ENCODE measurements around the gene TP53AIP1. TPM values are rescaled to one million over a fixed set of nuclear protein-coding genes. Genes with fewer than 3 reads are reported as not detected.

Gene TP53AIP1
- polyA plus RNA-seq, 3 donors = 0.03 TPM; not detected in 2

DNA sequence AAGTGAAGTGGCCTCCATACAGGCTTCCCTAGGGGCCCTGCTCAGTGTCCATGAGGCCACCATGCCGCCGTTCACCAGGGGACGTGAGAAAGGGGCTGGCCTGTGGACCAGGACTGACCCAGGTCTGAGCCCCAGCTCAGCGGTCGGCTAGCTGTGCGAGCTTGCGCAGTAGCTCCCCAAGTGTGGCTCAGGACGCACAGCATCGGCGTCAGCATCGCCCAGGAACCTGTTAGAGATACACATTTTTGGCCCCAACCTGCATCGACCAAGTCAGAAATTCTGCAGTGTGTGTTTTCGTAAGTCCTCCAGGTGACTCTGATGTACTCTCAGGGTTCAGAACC, 429 bp downstream of the TP53AIP1 start:
- H3K4me3 Mint-ChIP-seq = no peak overlapping the region
- Histone ChIP-seq H4K20me1 (ENCODE audit: insufficient read depth, low read length) (no peaks in the 10 kb centered on the region), H3K79me2 (ENCODE audit: insufficient read depth, low read length) (no peaks in the 10 kb centered on the region), H3K4me3 (replicated peaks in 1 of 3; ENCODE audit: low read depth in 2 of 3, low read length in 3 of 3) (no peak overlapping the region), H3K4me1 (ENCODE audit: control insufficient read depth in 1 of 2, insufficient read depth in 2 of 2, low read length in 2 of 2) (peaks cover 0 to 5% of the 10 kb centered on the region in 2 donors), H3K27me3 (ENCODE audit: control insufficient read depth in 2 of 2, insufficient read depth in 2 of 2, low read length in 2 of 2) (no peaks in the 10 kb centered on the region), H3K36me3 (replicated peaks in 1 of 2; ENCODE audit: control insufficient read depth in 1 of 2, insufficient read depth in 2 of 2, low read length in 2 of 2) (no peaks in the 10 kb centered on the region), H3K9me3 (replicated peaks in 1 of 2; ENCODE audit: control insufficient read depth in 1 of 2, insufficient read depth in 1 of 2, low read length in 2 of 2) (no peaks in the 10 kb centered on the region), H2AFZ (ENCODE audit: insufficient read depth, low read depth, low read length, poor library complexity, severe bottlenecking) (no peak overlapping the region), H3K27ac (ENCODE audit: low read depth in 1 of 2, low read length in 2 of 2) (no peak overlapping the region), H3K9ac (ENCODE audit: insufficient read depth, low read length, poor library complexity, severe bottlenecking) (no peak overlapping the region), H3K4me2 (replicated peaks; ENCODE audit: extremely low read depth, low read length, poor library complexity, severe bottlenecking) (no peak overlapping the region)
- peaks cover 9% of the 10 kb centered on the region for H3K4me1 Mint-ChIP-seq
- no peak overlapping the region for H3K27ac Mint-ChIP-seq
- H3K36me3 Mint-ChIP-seq = no peaks in the 10 kb centered on the region
- peaks cover 3 to 6% (median 3%) of the 10 kb centered on the region in 3 donors for H3K27me3 Mint-ChIP-seq (ENCODE audit: low read depth in 3 of 3)
- H3K9me3 Mint-ChIP-seq = no peaks in the 10 kb centered on the region
- no peak for DNase-seq
- no peak for TF ChIP-seq CTCF (IDR thresholded peaks at IDR 0.05)
- 95% methylated on average over 13 of the region's 13 CpGs for WGBS (ENCODE audit: insufficient coverage)
- intact Hi-C loops (cut with micrococcal nuclease) = no loop called here

- peaks cover 3 to 6% (median 5%) of the 10 kb centered on the region in 3 donors for H3K27me3 Mint-ChIP-seq (ENCODE audit: low read depth in 3 of 3)
- Histone ChIP-seq H2AFZ (ENCODE audit: insufficient read depth, low read depth, low read length, poor library complexity, severe bottlenecking) (peak overlapping the region; percentile 41), H3K9ac (ENCODE audit: insufficient read depth, low read length, poor library complexity, severe bottlenecking) (no peak overlapping the region), H3K79me2 (ENCODE audit: insufficient read depth, low read length) (no peaks in the 10 kb centered on the region), H4K20me1 (ENCODE audit: insufficient read depth, low read length) (no peaks in the 10 kb centered on the region), H3K36me3 (replicated peaks in 1 of 2; ENCODE audit: control insufficient read depth in 1 of 2, insufficient read depth in 2 of 2, low read length in 2 of 2) (no peaks in the 10 kb centered on the region), H3K4me1 (ENCODE audit: control insufficient read depth in 1 of 2, insufficient read depth in 2 of 2, low read length in 2 of 2) (peaks cover 0 to 5% of the 10 kb centered on the region in 2 donors), H3K4me2 (replicated peaks; ENCODE audit: extremely low read depth, low read length, poor library complexity, severe bottlenecking) (no peak overlapping the region), H3K27ac (ENCODE audit: low read depth in 1 of 2, low read length in 2 of 2) (no peak overlapping the region), H3K4me3 (replicated peaks in 1 of 3; ENCODE audit: low read depth in 2 of 3, low read length in 3 of 3) (no peak overlapping the region), H3K27me3 (ENCODE audit: control insufficient read depth in 2 of 2, insufficient read depth in 2 of 2, low read length in 2 of 2) (no peaks in the 10 kb centered on the region), H3K9me3 (replicated peaks in 1 of 2; ENCODE audit: control insufficient read depth in 1 of 2, insufficient read depth in 1 of 2, low read length in 2 of 2) (no peaks in the 10 kb centered on the region)
- H3K4me3 Mint-ChIP-seq = no peak overlapping the region
- intact Hi-C loops (cut with micrococcal nuclease) = no loop called here
- peaks cover 9% of the 10 kb centered on the region for H3K4me1 Mint-ChIP-seq
- H3K27ac Mint-ChIP-seq = no peak overlapping the region
- WGBS (ENCODE audit: insufficient coverage) = 93% methylated on average over 10 of the region's 14 CpGs
- no peaks in the 10 kb centered on the region for H3K9me3 Mint-ChIP-seq
- TF ChIP-seq CTCF (IDR thresholded peaks at IDR 0.05) = no peak
- no peak for DNase-seq
- H3K36me3 Mint-ChIP-seq = no peaks in the 10 kb centered on the region
Measured at GRCh38 chr11:128941573-128942271, 949 bp downstream of the TP53AIP1 start.

All from CD14-positive monocyte (primary cell).